HG03135 (cell line): ENCODE data around the gene PRDM10.

Experiments used
- ATAC-seq: cut with Tn5 transposase; IDR thresholded peaks from one replicate; pipeline ENCODE4 v1.9.1; 2021; ENCODE audit warnings: mild to moderate bottlenecking, moderate library complexity; ENCODE audit not compliant: unreplicated experiment

The PRDM10 gene

DNA sequence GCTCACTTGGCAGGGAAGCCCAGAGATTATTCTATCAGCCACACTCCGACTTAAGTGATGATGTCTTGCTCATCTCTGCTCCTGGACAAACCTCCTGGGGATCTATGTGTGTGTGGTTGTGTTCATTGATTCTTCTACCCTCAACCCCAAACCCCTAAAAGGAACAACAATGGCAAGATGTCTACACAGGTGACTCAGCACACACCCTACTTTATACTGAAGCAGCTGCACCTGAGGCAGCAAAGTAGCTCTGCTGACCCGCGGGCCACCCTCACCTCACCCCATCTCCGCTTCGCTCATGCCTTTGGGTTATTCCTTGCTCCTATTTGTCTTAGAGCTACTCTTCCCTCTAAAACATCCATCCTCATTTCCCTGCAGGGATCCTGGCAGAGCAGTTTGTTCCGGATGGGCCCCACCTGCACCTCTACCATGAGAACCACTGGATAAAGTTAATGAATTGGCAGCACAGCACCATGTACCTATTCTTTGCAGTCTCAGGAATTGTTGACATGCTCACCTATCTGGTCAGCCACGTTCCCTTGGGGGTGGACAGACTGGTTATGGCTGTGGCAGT, 148.3 kb downstream of the PRDM10 start:
- no peak for ATAC-seq

DNA sequence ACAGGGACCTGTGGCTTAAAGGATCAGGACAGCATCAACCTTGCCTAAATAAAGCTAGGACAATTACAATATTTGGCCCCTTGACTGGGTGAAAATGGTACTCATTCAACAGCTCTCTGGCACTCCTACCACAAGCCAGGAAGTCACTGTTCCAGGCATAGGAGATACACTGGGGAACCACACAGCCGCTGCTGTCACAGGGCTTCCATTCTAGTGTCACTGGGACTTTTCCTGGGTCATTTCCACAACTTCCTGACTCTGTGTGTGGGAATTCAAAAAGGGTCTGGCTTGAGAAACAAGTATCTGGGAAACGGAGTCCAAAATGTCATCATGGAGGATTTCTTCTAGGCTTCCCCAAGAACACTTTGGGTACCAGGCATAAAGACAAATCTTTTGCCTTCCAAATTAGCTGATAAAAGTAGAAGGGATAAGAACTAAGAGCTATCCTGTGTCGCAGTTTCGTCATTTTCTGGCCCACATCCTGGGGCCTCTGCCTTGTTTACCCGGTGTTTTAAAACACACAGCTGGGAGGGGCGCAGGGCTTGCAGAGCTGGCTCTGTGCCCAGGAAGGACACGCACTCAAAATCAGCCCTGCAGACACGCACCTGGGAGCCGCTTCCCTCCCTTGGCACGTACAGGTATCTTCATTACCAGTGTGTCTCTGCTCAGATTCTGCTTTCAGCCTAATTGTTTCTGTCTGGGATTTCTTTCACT, 149.0 kb downstream of the PRDM10 start:
- ATAC-seq = no peak

DNA sequence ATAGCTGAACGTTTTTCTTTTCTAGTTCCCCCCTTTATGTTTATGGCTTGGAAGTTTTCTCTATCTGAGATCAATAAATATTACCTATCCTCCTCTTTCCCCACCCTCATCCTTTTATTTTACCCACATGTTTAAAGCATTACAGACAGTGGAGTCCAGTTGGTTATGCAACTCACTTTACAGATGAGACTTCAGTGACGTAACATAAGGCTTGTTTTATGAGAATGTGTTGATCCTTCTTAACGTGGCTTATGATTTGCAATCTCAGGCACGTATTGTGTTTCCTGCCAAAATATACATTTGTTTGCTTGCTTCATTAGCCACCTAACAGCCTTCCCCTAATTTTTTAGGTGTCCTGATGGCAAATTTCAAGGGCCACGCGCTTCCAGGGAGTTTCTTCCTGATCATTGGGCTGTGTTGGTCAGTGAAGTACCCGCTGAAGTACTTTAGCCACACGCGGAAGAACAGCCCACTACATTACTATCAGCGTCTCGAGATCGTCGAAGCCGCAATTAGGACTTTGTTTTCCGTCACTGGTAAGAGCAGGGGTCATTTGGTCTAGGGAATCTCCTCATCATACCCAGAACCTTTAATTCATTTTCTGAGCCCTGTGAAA, 150.4 kb downstream of the PRDM10 start:
- ATAC-seq = no peak
